ENCODE data around the gene ART4. TPM values are rescaled to one million over a fixed set of nuclear protein-coding genes. Genes with fewer than 3 reads are reported as not detected.

ART4 gene
- total and polyA plus RNA-seq, 2 donors (not counting 3 experiments of a cell fraction or from before 2014, with no cell fraction given) = 12.5 to 54.7 TPM

DNA sequence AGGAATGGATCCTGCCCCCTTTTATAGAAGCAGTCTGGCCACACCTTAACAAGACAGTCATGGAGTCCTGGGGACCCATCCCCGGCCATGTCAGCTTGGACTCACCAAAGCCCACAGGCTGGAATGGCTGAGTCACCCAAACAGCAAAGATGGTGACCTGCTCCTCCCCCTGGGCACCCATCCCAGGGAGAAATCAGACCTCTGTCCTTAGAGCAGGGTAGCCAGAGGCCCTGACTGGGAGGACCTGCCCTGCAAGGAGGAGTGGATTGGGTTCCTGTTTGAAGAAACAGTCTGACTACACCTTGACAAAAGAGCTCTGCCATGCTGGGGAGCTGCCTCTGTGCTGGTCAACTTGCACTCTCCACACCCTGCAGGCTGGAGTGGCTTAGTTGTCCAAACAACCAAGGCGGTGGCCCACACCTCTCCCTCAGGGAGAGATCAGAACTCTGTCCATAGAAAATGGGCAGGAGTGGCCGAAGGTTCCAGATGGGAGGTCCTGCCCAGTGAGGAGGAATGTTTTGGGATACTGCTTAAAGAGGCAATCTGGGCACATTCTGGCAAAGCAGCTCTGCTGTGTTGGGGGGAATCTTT, 25.7 kb upstream of the ART4 start:
- H3K9me3 ChIP-seq (replicated peaks; ENCODE audit: control insufficient read depth, insufficient read depth, low read length) = no peaks in the 10 kb centered on the region
- H3K4me3 ChIP-seq (replicated peaks in 1 of 3; ENCODE audit: insufficient read depth in 1 of 3, low read depth in 1 of 3, low read length in 3 of 3) = no peak overlapping the region
- no peak for FAIRE-seq
- dilution Hi-C loops (cut with MboI; ENCODE audit: extremely low pct_ligation_motif_present, low sequenced_read_pairs) (no loop called here), intact Hi-C loops (cut with micrococcal nuclease) (no loop called here)
- no peaks in the 10 kb centered on the region for H3K27me3 ChIP-seq (ENCODE audit: control insufficient read depth in 2 of 2, insufficient read depth in 2 of 2, low read length in 2 of 2)
- TF ChIP-seq MAX (IDR thresholded peaks at IDR 0.05; ENCODE audit: insufficient read depth, insufficient read length) = no peak
- TF ChIP-seq GATA2 (IDR thresholded peaks at IDR 0.05; ENCODE audit: insufficient read depth, insufficient read length, low read depth, low read length) = no peak
- no peak for TF ChIP-seq MYC (IDR thresholded peaks at IDR 0.05; ENCODE audit: low read depth, low read length)
- TF ChIP-seq POLR2AphosphoS5 (IDR thresholded peaks at IDR 0.05; ENCODE audit: insufficient read depth, low read depth, low read length) = no peak
- no peak for TF ChIP-seq POLR2A (IDR thresholded peaks at IDR 0.05; ENCODE audit: low read depth, low read length)
- no peak for TF ChIP-seq EZH2 (IDR thresholded peaks at IDR 0.05; ENCODE audit: borderline replicate concordance, low read depth, low read length, severe bottlenecking)
- no peak for TF ChIP-seq FOS (IDR thresholded peaks at IDR 0.05; ENCODE audit: borderline replicate concordance, insufficient read depth, low read length)
- TF ChIP-seq JUN (IDR thresholded peaks at IDR 0.05; ENCODE audit: borderline replicate concordance, insufficient read depth, insufficient read length, low read depth) = no peak
- TF ChIP-seq CTCF (IDR thresholded peaks at IDR 0.05; ENCODE audit: extremely low read depth in 1 of 2, insufficient read depth in 1 of 2, low read depth in 1 of 2, low read length in 2 of 2) = no peak
- H3K27ac ChIP-seq (ENCODE audit: insufficient read depth, low read depth, low read length) = no peak overlapping the region
- no peaks in the 10 kb centered on the region for H3K9me1 ChIP-seq (replicated peaks; ENCODE audit: control insufficient read depth, extremely low read depth, insufficient read depth, low read length)
- no peak overlapping the region for H2AFZ ChIP-seq (ENCODE audit: low read depth, low read length)
- H3K4me1 ChIP-seq (ENCODE audit: control insufficient read depth, extremely low read depth, insufficient read depth, low read length) = no peaks in the 10 kb centered on the region
- CTCF ChIA-PET = interaction anchor here (1.1 kb wide), 1 partner anchor 10 kb away, joined by 5 read pairs; no protein-coding TSS in a partner anchor
- no peaks in the 10 kb centered on the region for H4K20me1 ChIP-seq (replicated peaks; ENCODE audit: control insufficient read depth, extremely low read depth, insufficient read depth, low read length)
- POLR2A ChIA-PET = no interaction called here
- DNase-seq (ENCODE audit: low read depth, low spot score) = no peak
- H3K9ac ChIP-seq (replicated peaks; ENCODE audit: extremely low read depth, insufficient read depth, low read length) = no peak overlapping the region
- H3K79me2 ChIP-seq (ENCODE audit: control insufficient read depth, insufficient read depth, low read length) = no peaks in the 10 kb centered on the region
- H3K4me2 ChIP-seq (ENCODE audit: insufficient read depth, low read length) = no peak overlapping the region
- no peaks in the 10 kb centered on the region for H3K36me3 ChIP-seq (ENCODE audit: control insufficient read depth in 2 of 2, extremely low read depth in 1 of 2, insufficient read depth in 2 of 2, low read length in 2 of 2)
- BruUV-seq (replicated peaks) = no TSS peak
